K562 (cell line): ENCODE results near the gene RCL1. TPM values are rescaled to one million over a fixed set of nuclear protein-coding genes. Genes with fewer than 3 reads are reported as not detected.

ENCODE experiments used
- ARID3A ChIP-seq: IDR thresholded peaks from 2 replicates; pipeline ENCODE4 v1.6.1; 2012; ENCODE audit warnings: low read depth, low read length, improper control_type of control experiment, borderline replicate concordance
- BMI1 ChIP-seq: fragments of 150-350 bp; IDR thresholded peaks from 2 replicates; pipeline ENCODE4 v1.6.1; 2014; ENCODE audit warnings: low read length
- CREB3L1 ChIP-seq: fragments of 450-650 bp; IDR thresholded peaks from 2 replicates; pipeline ENCODE4 v1.6.1; 2014; ENCODE audit warnings: low read depth, mild to moderate bottlenecking, moderate library complexity, borderline replicate concordance
- HDAC6 ChIP-seq: IDR thresholded peaks from 2 replicates; pipeline ENCODE4 v1.6.1; 2012; ENCODE audit warnings: low read depth, mild to moderate bottlenecking, control low read depth, inconsistent platforms, low read length, moderate library complexity
- HNRNPH1 ChIP-seq: fragments of 200-400 bp; formaldehyde crosslinking; optimal IDR thresholded peaks from 2 replicates; pipeline ENCODE3; 2017; ENCODE audit warnings: low read depth, mild to moderate bottlenecking, low read length, moderate library complexity
- IFI16 ChIP-seq: fragments of 250-450 bp; sonication (Bioruptor Pico); IDR thresholded peaks from 2 replicates; pipeline ENCODE4 v2.1.2; 2022; ENCODE audit warnings: mild to moderate bottlenecking, inconsistent platforms
- NFYB ChIP-seq: IDR thresholded peaks from 2 replicates; pipeline ENCODE4 v1.6.1; 2011; ENCODE audit warnings: mild to moderate bottlenecking, moderate library complexity; ENCODE audit not compliant: insufficient read length; ENCODE audit errors: extremely low read depth
- NONO ChIP-seq, 2 experiments: fragments of 200-400 bp in 1 of 2; fragments of 450-650 bp in 1 of 2; formaldehyde crosslinking in 1 of 2; IDR thresholded peaks; 2 replicates each; pipeline ENCODE4 v1.6.1; 2017; ENCODE audit warnings: low read depth in 2 of 2, mild to moderate bottlenecking in 2 of 2, moderate library complexity in 2 of 2, low read length in 1 of 2
- PHF20 ChIP-seq: fragments of 450-650 bp; IDR thresholded peaks from 2 replicates; pipeline ENCODE4 v1.6.1; 2018; ENCODE audit not compliant: partially characterized antibody
- PREB ChIP-seq: sonication (generic); formaldehyde crosslinking; IDR thresholded peaks from 2 replicates; pipeline ENCODE4 v1.8.1; 2023; ENCODE audit warnings: mild to moderate bottlenecking, missing genetic modification reagents
- RUNX1 ChIP-seq: sonication (generic); IDR thresholded peaks from 2 replicates; pipeline ENCODE4 v1.6.1; 2016; ENCODE audit warnings: antibody characterized with exemption, low read depth
- SMARCA5 ChIP-seq: fragments of 450-650 bp; IDR thresholded peaks from 2 replicates; pipeline ENCODE4 v1.6.1; 2016
- THRA ChIP-seq: fragments of 450-650 bp; IDR thresholded peaks from 2 replicates; pipeline ENCODE4 v1.6.1; 2017; ENCODE audit warnings: mild to moderate bottlenecking, moderate library complexity
- USF2 ChIP-seq: sonication (generic); formaldehyde crosslinking; IDR thresholded peaks from 2 replicates; pipeline ENCODE4 v1.5.0; 2020; ENCODE audit warnings: missing genetic modification reagents
- ZNF165 ChIP-seq: fragments of 250-450 bp; sonication (Bioruptor Pico); IDR thresholded peaks from 2 replicates; pipeline ENCODE4 v1.4.0; 2020; ENCODE audit warnings: borderline replicate concordance
- ZNF224 ChIP-seq: sonication (generic); formaldehyde crosslinking; IDR thresholded peaks from 2 replicates; pipeline ENCODE4 v1.8.0; 2022; ENCODE audit warnings: mild to moderate bottlenecking, missing genetic modification reagents
- ZNF586 ChIP-seq: fragments of 450-650 bp; formaldehyde crosslinking; conservative IDR thresholded peaks from 2 replicates; pipeline ENCODE4 v1.4.0; 2020; ENCODE audit warnings: mild to moderate bottlenecking, moderate library complexity
- ZNF740 ChIP-seq, 3 experiments: fragments of 200-800 bp in 1 of 3; sonication (Bioruptor generic) in 1 of 3; sonication (generic) in 1 of 3; formaldehyde crosslinking in 1 of 3; IDR thresholded peaks; 2 replicates each; pipeline versions ENCODE4 v1.6.1 to v1.8.0; 2016 to 2022; ENCODE audit warnings: mild to moderate bottlenecking in 2 of 3, missing compliant biosample characterization in 2 of 3, missing genetic modification characterization in 2 of 3, missing genetic modification reagents in 1 of 3
- polyA plus RNA-seq, 8 experiments: library from polyadenylated mRNA; depleted of rRNA in 4 of 8; stranded (reverse) in 5 of 8; unstranded in 3 of 8; fragments of >200 nt; fragmentation: Nextera tagmentation in 2 of 8; fragmentation: Illumina TruSeq in 1 of 8; extraction: Ambion mirVana in 2 of 8; extraction: Trizol in 1 of 8; gene quantifications; 2 replicates each; pipeline versions ENCODE4 v1.2.1 to v1.2.3, GENCODE V29; 2011 to 2014; ENCODE audit warnings: inconsistent platforms in 1 of 8, missing spikeins in 1 of 8
- total RNA-seq, 7 experiments: library from RNA; depleted of rRNA in 6 of 7; stranded (reverse); fragments of >200 nt in 6 of 7; fragmentation: Illumina TruSeq in 2 of 7; extraction: Trizol in 2 of 7; gene quantifications; 2 replicates each; pipeline versions ENCODE4 v1.2.1 to v1.2.3, GENCODE V29; 2011 to 2021; ENCODE audit warnings: low replicate concordance in 1 of 7

Gene RCL1
- total and polyA plus RNA-seq, 9 of the 15 experiments (the other 6 are each of a cell fraction or from before 2014, with no cell fraction given) = 24.0 to 67.7 (median 38.6) TPM

GRCh38 chr9:4865681-4866080 is 72.9 kb downstream of the RCL1 start (continued):
- no peak for TF ChIP-seq ZNF740 (CRISPR knock-in tag; IDR thresholded peaks at IDR 0.05)
- no peak for TF ChIP-seq ZNF740 (tag; IDR thresholded peaks at IDR 0.05)
- no peak for TF ChIP-seq ARID3A
- no peak for TF ChIP-seq RUNX1
- TF ChIP-seq PREB (CRISPR knock-in tag) = no peak
- TF ChIP-seq CREB3L1 = no peak
- TF ChIP-seq USF2 = no peak
- no peak for TF ChIP-seq NFYB
- no peak for TF ChIP-seq IFI16 (CRISPR knock-in tag)
- TF ChIP-seq PHF20 = no peak
- no peak for TF ChIP-seq ZNF586 (CRISPR knock-in tag)
- TF ChIP-seq BMI1 = no peak
- no peak for TF ChIP-seq SMARCA5
- no peak for TF ChIP-seq NONO (IDR thresholded peaks at IDR 0.05; ENCODE audit: low read depth in 2 of 2, low read length in 1 of 2)
- TF ChIP-seq THRA = no peak
- TF ChIP-seq ZNF165 = no peak
- TF ChIP-seq HDAC6 = no peak
- no peak for TF ChIP-seq ZNF224
- no peak for TF ChIP-seq HNRNPH1
